WTC11 (cell line): ENCODE measurements around the gene FATE1. TPM values are rescaled to one million over a fixed set of nuclear protein-coding genes. Genes with fewer than 3 reads are reported as not detected.
A peak's percentile ranks its signal among the peaks of the same experiment; 100 is the strongest.

ENCODE experiments used
- ATAC-seq: fragments of 200-7000 bp; cut with Tn5 transposase; 2 replicates; pipeline ENCODE4 v1.10.0; 2021; ENCODE audit warnings: mild to moderate bottlenecking, moderate library complexity
- CTCF ChIA-PET: fragments of 300-600 bp; sonication (Branson Sonifier 250); formaldehyde crosslinking; loops from one replicate; lab custom pipeline; 2021; ENCODE audit warnings: antibody characterized with exemption; lab: Charles Lee
- POLR2A ChIA-PET: fragments of 350-600 bp; sonication (Branson Sonifier 250); formaldehyde crosslinking; loops from one replicate; lab custom pipeline; 2021; ENCODE audit warnings: antibody characterized with exemption; lab: Charles Lee
- DNase-seq: peaks from one replicate; pipeline ENCODE4 v3.0.0; 2021; ENCODE audit warnings: low spot score
- H3K27ac Mint-ChIP-seq: 2 replicates; pipeline ENCODE4 v1.8.0; 2021; ENCODE audit warnings: mixed read lengths
- H3K27me3 Mint-ChIP-seq: 2 replicates; pipeline ENCODE4 v1.8.0; 2021; ENCODE audit warnings: low read depth, mild to moderate bottlenecking, moderate library complexity, mixed read lengths
- H3K36me3 Mint-ChIP-seq: 2 replicates; pipeline ENCODE4 v1.8.0; 2021; ENCODE audit warnings: mixed read lengths
- H3K4me1 Mint-ChIP-seq: 2 replicates; pipeline ENCODE4 v1.8.0; 2022; ENCODE audit warnings: mixed read lengths
- H3K4me3 Mint-ChIP-seq: 2 replicates; pipeline ENCODE4 v1.8.0; 2021; ENCODE audit warnings: mild to moderate bottlenecking, moderate library complexity, mixed read lengths
- H3K9me3 Mint-ChIP-seq: 2 replicates; pipeline ENCODE4 v1.8.0; 2021; ENCODE audit warnings: mixed read lengths
- ATF6 ChIP-seq: sonication (generic); formaldehyde crosslinking; IDR thresholded peaks from 2 replicates; pipeline ENCODE4 v1.8.1; 2023; ENCODE audit warnings: mild to moderate bottlenecking, missing genetic modification reagents
- CREB1 ChIP-seq: sonication (generic); formaldehyde crosslinking; IDR thresholded peaks from 2 replicates; pipeline ENCODE4 v1.8.0; 2023; ENCODE audit warnings: mild to moderate bottlenecking, missing genetic modification reagents
- ESRRA ChIP-seq: sonication (generic); formaldehyde crosslinking; IDR thresholded peaks from 2 replicates; pipeline ENCODE4 v1.8.1; 2022; ENCODE audit warnings: mild to moderate bottlenecking, missing genetic modification reagents, borderline replicate concordance
- GABPB1 ChIP-seq: sonication (generic); formaldehyde crosslinking; IDR thresholded peaks from 2 replicates; pipeline ENCODE4 v1.8.1; 2023; ENCODE audit warnings: mild to moderate bottlenecking, missing genetic modification reagents
- HMGA2 ChIP-seq: fragments of 250-450 bp; sonication (Bioruptor Pico); IDR thresholded peaks from 2 replicates; pipeline ENCODE4 v1.4.0; 2021; ENCODE audit warnings: mild to moderate bottlenecking, moderate library complexity
- JUN ChIP-seq: sonication (generic); formaldehyde crosslinking; IDR thresholded peaks from 2 replicates; pipeline ENCODE4 v1.8.0; 2023; ENCODE audit warnings: mild to moderate bottlenecking, missing genetic modification reagents
- MYBL2 ChIP-seq: sonication (generic); formaldehyde crosslinking; IDR thresholded peaks from 2 replicates; pipeline ENCODE4 v1.8.1; 2023; ENCODE audit warnings: mild to moderate bottlenecking, moderate library complexity, missing genetic modification reagents
- NFE2L1 ChIP-seq: sonication (generic); formaldehyde crosslinking; IDR thresholded peaks from 2 replicates; pipeline ENCODE4 v1.8.1; 2023; ENCODE audit warnings: missing genetic modification reagents
- PREB ChIP-seq: sonication (generic); formaldehyde crosslinking; IDR thresholded peaks from 2 replicates; pipeline ENCODE4 v1.8.1; 2022; ENCODE audit warnings: mild to moderate bottlenecking, missing genetic modification reagents, moderate library complexity, borderline replicate concordance
- ZNF219 ChIP-seq: sonication (generic); formaldehyde crosslinking; IDR thresholded peaks from 2 replicates; pipeline ENCODE4 v1.8.0; 2023; ENCODE audit warnings: missing genetic modification reagents, mild to moderate bottlenecking, borderline replicate concordance
- ZNF263 ChIP-seq: sonication (generic); formaldehyde crosslinking; IDR thresholded peaks from 2 replicates; pipeline ENCODE4 v1.8.1; 2022; ENCODE audit warnings: low read depth, mild to moderate bottlenecking, moderate library complexity, missing genetic modification reagents
- ZNF281 ChIP-seq: sonication (generic); formaldehyde crosslinking; IDR thresholded peaks from 2 replicates; pipeline ENCODE4 v1.8.0; 2023; ENCODE audit warnings: mild to moderate bottlenecking, missing genetic modification reagents
- ZNF425 ChIP-seq: fragments of 250-450 bp; sonication (Bioruptor Pico); conservative IDR thresholded peaks from 2 replicates; pipeline ENCODE4 v1.9.0; 2021; ENCODE audit warnings: mild to moderate bottlenecking
- total RNA-seq: library from RNA; stranded (reverse); gene quantifications from 3 replicates; pipeline ENCODE4 v1.2.3, GENCODE V29; 2021
- TF ChIP-seq, protein P1 (sequence below): sonication (generic); formaldehyde crosslinking; IDR thresholded peaks from 2 replicates; pipeline ENCODE4 v1.8.0; 2022; ENCODE audit warnings: missing genetic modification reagents
- TF ChIP-seq, protein P2 (sequence below): sonication (generic); formaldehyde crosslinking; IDR thresholded peaks from 2 replicates; pipeline ENCODE4 v1.8.0; 2023; ENCODE audit warnings: missing genetic modification reagents
- TF ChIP-seq, protein P3 (sequence below): fragments of 200-600 bp; IDR thresholded peaks from 2 replicates; pipeline ENCODE4 v1.8.0; 2022; ENCODE audit warnings: antibody characterized with exemption

FATE1 gene
- total RNA-seq, 1 experiment from 2014 or later = not detected

DNA sequence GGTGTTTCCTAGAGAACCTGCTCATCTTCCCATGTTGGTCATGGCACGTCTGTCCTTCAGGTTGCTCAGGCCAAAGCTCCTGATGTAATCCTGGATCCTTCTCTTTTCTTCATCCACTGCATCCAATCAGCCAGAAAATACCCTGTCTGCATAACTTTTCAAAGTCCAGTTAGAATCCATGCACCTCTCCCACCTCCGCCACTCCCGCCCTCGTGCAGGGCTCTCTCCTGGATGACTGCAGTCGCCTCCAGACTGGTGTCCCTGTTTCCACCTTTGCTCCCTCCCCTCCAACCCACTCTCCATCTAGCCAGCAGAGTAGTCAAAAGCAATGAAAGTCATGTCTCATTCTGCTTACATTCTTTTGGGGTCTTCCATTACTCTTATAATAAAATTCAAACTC is 34.7 kb downstream of the FATE1 start (continued):
- TF ChIP-seq, protein P1, sequence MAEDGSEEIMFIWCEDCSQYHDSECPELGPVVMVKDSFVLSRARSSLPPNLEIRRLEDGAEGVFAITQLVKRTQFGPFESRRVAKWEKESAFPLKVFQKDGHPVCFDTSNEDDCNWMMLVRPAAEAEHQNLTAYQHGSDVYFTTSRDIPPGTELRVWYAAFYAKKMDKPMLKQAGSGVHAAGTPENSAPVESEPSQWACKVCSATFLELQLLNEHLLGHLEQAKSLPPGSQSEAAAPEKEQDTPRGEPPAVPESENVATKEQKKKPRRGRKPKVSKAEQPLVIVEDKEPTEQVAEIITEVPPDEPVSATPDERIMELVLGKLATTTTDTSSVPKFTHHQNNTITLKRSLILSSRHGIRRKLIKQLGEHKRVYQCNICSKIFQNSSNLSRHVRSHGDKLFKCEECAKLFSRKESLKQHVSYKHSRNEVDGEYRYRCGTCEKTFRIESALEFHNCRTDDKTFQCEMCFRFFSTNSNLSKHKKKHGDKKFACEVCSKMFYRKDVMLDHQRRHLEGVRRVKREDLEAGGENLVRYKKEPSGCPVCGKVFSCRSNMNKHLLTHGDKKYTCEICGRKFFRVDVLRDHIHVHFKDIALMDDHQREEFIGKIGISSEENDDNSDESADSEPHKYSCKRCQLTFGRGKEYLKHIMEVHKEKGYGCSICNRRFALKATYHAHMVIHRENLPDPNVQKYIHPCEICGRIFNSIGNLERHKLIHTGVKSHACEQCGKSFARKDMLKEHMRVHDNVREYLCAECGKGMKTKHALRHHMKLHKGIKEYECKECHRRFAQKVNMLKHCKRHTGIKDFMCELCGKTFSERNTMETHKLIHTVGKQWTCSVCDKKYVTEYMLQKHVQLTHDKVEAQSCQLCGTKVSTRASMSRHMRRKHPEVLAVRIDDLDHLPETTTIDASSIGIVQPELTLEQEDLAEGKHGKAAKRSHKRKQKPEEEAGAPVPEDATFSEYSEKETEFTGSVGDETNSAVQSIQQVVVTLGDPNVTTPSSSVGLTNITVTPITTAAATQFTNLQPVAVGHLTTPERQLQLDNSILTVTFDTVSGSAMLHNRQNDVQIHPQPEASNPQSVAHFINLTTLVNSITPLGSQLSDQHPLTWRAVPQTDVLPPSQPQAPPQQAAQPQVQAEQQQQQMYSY = no peak

DNA sequence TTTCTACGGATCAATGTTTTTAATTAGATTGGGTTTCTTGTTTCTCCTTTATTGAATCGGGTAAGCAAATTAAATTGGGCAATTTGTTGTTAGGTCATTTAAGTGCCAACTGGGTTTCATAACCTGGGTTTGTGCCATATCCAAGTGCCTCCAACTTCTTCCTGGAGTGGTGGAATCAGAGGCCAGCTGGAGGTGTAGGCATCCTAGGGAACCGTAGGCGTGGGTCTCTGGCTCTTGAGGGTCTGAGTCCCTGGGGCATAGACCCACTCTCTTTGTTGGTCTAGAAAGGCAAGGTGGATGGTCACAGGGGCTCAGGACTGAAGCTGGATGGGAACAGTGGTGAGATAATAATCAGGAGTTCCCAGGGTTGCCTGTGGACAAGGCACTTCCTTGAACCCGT is 37.0 kb downstream of the FATE1 start:
- H3K9me3 Mint-ChIP-seq = no peaks in the 10 kb centered on the region
- ATAC-seq (no peak), DNase-seq (no peak)
- no peak for TF ChIP-seq HMGA2 (CRISPR knock-in tag)
- no peak for TF ChIP-seq ZNF263
- no peak for TF ChIP-seq PREB
- TF ChIP-seq, protein P2, sequence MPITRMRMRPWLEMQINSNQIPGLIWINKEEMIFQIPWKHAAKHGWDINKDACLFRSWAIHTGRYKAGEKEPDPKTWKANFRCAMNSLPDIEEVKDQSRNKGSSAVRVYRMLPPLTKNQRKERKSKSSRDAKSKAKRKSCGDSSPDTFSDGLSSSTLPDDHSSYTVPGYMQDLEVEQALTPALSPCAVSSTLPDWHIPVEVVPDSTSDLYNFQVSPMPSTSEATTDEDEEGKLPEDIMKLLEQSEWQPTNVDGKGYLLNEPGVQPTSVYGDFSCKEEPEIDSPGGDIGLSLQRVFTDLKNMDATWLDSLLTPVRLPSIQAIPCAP (CRISPR knock-in tag) = no peak
- TF ChIP-seq ESRRA (CRISPR knock-in tag) = no peak
- TF ChIP-seq NFE2L1 = no peak
- no peak for TF ChIP-seq CREB1 (CRISPR knock-in tag)
- TF ChIP-seq ZNF425 (CRISPR knock-in tag) = no peak
- no peak for TF ChIP-seq ATF6
- no peak for TF ChIP-seq MYBL2
- TF ChIP-seq JUN (CRISPR knock-in tag) = no peak
- peaks cover 19% of the 10 kb centered on the region for H3K4me1 Mint-ChIP-seq
- no peaks in the 10 kb centered on the region for H3K36me3 Mint-ChIP-seq
- H3K27ac Mint-ChIP-seq = no peak overlapping the region
- peaks cover 6% of the 10 kb centered on the region for H3K27me3 Mint-ChIP-seq
- ChIA-PET CTCF (interaction anchor here (0.7 to 3.0 kb wide), 29 partner anchors 9 to 1068 kb away, joined by 3 to 22 read pairs (median 5); partner anchors contain the start of genes GABRA3 and GABRQ), POLR2A (no interaction called here)
- no peak overlapping the region for H3K4me3 Mint-ChIP-seq

GRCh38 chrX:151753313-151754046 is 37.6 kb downstream of the FATE1 start:
- Mint-ChIP-seq H3K27ac (no peak overlapping the region), H3K27me3 (peaks cover 6% of the 10 kb centered on the region), H3K4me3 (no peak overlapping the region), H3K9me3 (no peaks in the 10 kb centered on the region), H3K36me3 (no peaks in the 10 kb centered on the region), H3K4me1 (peaks cover 19% of the 10 kb centered on the region)
- no peak for TF ChIP-seq ZNF281 (CRISPR knock-in tag)
- TF ChIP-seq ZNF219 (CRISPR knock-in tag) = no peak
- TF ChIP-seq, protein P3, sequence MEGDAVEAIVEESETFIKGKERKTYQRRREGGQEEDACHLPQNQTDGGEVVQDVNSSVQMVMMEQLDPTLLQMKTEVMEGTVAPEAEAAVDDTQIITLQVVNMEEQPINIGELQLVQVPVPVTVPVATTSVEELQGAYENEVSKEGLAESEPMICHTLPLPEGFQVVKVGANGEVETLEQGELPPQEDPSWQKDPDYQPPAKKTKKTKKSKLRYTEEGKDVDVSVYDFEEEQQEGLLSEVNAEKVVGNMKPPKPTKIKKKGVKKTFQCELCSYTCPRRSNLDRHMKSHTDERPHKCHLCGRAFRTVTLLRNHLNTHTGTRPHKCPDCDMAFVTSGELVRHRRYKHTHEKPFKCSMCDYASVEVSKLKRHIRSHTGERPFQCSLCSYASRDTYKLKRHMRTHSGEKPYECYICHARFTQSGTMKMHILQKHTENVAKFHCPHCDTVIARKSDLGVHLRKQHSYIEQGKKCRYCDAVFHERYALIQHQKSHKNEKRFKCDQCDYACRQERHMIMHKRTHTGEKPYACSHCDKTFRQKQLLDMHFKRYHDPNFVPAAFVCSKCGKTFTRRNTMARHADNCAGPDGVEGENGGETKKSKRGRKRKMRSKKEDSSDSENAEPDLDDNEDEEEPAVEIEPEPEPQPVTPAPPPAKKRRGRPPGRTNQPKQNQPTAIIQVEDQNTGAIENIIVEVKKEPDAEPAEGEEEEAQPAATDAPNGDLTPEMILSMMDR = peak; percentile 68
- TF ChIP-seq GABPB1 (CRISPR knock-in tag) = no peak
- ChIA-PET CTCF (interaction anchor here (0.6 to 3.0 kb wide), 30 partner anchors 8 to 1069 kb away, joined by 3 to 22 read pairs (median 5); partner anchors contain the start of genes GABRA3 and GABRQ), POLR2A (no interaction called here)
- peak; percentile 82 for ATAC-seq
- peak; percentile 60 for DNase-seq
